NAMALWA (cell line): Measurements from ENCODE around the gene DNAJC22.
"Not testable (repeated sequence)": the region's sequence is repeated elsewhere in the genome, so short reads cannot be mapped to it uniquely, and the experiment has no call there.

ENCODE experiments used
- DNase-seq: peaks from one replicate; pipeline ENCODE4 v3.0.0-alpha.2; 2015; ENCODE audit warnings: low spot score

The DNAJC22 gene

DNA sequence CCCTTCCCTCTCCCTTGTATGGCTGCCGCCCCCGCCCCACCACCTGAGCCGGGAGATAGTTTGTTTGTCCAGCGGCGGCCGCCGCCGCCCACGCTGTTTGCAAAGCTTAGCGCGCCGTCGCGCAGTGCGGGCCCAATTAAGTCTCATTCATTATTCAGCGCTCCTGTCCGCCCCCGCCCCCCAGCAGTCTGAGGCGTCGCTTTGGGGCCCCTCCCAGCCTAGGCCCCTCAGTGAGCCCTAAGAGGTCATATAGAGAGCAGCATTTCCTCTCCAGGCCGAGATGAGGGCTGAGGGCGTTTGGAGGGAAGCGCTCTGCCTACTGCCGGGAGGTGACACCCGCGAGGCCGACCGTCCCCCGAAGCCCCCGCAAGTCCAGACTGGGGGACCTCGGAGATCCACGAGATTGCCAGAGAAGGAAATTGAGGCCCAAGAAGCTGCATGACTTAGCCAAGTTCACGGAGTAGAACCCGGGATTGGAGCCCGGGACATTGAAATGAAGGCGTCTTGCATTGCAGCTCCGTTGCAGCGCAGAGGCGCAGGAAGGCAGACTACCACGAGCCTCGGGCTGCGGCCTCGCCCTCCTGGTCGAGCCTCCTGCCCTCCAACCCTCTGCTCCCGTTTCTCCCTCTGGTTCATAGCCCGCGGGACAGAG is at the start of gene DNAJC22:
Gene DNAJC22, plus strand, starts transcription at position 230 of the 652 bp plus-strand sequence. CDS start 1,985 bp downstream, outside the sequence.
- DNase-seq, result no peak

DNA sequence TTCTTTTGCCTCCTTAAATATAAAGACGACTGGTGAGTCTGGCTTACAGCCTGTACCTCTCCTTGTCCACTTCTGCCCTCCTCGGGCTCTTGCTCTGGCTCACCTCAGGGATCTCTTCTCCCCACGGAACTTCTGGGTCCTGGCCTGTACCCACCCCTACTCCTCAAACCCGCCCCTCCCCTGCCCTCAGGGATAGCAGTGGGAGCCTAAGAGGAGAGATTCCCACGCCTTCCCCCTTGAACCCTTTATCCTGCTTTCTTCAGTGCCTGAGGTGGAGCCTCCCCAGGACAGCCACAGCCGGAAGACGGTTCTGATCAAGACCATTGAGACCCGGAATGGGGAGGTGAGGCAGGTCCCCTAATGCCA is 49.0 kb upstream of the DNAJC22 start:
- no peak for DNase-seq

DNA sequence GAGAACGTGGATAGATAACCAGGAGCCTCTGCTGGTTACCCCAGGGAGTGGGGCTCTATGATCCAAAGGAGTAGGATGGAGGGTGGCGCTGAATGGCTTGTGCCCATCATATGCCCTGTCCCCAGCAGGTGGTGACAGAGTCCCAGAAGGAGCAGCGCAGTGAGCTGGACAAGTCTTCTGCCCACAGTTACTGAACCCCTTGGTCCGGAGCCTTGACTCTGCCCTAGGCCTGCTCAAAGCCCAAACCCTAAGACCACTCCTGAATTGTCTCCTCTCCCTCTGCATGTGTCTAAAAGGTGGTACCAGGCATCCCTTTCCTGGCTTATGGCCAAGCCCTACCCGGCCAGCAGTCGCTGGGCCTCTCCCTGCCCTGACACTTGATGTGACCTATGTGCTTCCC is 48.5 kb upstream of the DNAJC22 start:
- no peak for DNase-seq

- DNase-seq, result no peak
Observed at GRCh38 chr12:49301760-49302159, 44.9 kb upstream of the DNAJC22 start.

DNA sequence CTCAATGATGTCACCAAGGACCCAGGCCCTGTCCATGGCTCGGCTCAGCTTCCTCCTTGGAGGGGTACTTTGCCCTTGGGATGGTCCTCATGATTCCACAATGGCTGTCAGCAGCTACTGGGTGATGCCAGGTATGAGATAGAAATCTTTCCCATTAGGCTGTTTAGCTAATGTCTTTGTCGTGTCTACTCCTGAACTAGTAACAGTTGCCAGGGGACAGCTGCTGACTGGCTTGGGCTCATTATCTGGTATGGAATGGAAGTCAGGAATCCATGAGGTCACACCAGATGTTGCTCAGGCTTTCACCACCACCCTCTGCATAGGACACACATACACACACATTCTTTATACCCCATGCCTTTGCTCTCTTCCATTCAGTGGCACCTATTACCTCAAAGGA is 42.5 kb upstream of the DNAJC22 start:
- DNase-seq, result no peak

GRCh38 chr12:49305762-49306510 is 40.8 kb upstream of the DNAJC22 start:
- no peak for DNase-seq

- DNase-seq, result no peak
Observed at GRCh38 chr12:49309386-49309785, 37.3 kb upstream of the DNAJC22 start.

- not testable (repeated sequence) for DNase-seq
Observed at GRCh38 chr12:49310451-49311000, 36.2 kb upstream of the DNAJC22 start.

- no peak for DNase-seq
Observed at GRCh38 chr12:49314811-49315210, 31.9 kb upstream of the DNAJC22 start.

- not testable (repeated sequence) for DNase-seq
Observed at GRCh38 chr12:49317118-49317517, 29.6 kb upstream of the DNAJC22 start.

DNA sequence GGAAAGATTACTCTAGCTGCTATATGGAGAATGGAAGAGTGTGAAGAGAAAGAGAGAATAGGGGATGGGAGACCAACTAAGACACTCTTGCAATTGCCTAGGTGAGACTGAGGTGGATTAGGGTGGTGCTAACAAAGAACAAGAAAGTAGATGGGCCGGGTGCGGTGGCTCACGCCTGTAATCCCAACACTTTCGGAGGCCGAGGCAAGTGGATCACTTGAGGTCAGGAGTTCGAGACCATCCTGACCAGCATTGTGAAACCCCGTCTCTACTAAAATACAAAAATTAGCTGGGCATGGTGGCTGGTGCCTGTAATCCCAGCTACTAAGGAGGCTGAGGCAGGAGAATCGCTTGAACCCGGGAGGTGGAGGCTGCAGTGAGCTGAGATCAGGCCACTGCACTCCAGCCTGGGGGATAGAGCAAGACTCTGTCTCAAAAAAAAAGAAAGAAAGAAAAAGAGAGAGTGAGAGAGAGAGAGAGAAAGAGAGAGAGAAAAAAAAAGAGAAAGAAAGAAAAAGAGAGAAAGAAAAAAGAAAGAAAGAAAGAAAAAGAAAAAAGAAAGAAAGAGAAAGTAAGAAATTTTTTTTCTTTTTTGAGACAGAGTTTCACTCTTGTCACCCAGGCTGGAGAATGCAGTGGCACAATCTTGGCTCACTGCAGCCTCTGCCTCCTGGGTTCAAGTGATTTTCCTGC is 26.1 kb upstream of the DNAJC22 start:
- not testable (repeated sequence) for DNase-seq

DNA sequence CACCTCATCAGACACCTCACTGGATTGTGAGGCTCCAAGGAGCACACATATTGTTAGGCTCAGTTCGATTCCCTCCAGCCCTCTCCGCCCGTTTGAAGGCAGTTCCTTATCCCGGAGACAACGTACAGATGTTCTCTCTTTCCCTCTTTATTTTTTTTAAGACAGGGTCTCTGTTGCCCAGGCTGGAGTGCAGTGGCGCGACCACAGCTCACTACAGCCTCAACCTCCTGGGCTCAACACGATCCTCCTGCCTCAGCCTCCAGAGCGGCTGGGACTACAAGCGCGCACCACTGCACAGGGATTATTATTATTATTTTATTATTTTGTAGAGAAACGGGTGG is 24.4 kb upstream of the DNAJC22 start:
- no peak for DNase-seq

DNA sequence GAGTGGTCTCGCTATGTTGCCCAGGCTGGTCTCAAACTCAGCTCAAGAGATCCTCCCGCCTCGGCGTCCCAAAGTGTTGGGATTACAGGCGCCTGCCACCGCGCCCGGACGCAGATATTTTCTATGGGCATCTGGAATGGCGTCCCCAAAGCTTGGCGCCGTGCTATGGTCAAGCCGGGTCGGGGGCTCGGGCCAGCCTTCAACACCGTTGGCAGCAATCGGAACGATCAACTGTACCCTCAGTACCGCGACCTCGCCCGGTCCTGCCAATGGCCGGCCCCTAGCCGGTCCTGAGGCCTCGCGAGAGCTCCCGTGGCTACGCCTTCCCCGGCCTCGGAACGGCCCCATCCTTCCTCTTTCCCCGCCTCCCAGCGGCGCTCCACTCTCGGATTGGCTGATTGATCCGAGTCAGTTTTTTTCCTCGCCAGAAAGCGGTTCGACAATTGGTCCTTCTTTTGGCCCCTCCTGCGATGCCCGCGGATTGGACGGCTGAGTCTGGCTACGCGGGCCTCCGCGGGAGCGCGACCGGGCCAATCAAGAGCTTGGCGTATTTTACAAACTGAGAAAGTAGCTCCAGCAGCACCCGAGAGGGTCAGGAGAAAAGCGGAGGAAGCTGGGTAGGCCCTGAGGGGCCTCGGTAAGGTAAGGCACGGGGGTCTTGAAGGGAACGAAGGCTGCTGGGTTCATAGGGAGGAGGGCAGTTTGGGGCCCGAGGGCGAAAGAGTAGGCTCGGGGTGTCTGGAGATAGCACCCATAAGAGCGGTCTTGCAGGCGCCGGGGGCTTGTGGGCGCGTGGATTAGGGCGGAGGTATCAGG is 23.8 kb upstream of the DNAJC22 start, which contains the start of gene TROAP:
Gene TROAP, plus strand, starts transcription at position 548 of the 816 bp plus-strand sequence. CDS start 354 bp downstream, outside the sequence.
- DNase-seq, result peak; percentile 99

GRCh38 chr12:49323524-49324097 is 23.1 kb upstream of the DNAJC22 start:
- no peak for DNase-seq

- no peak for DNase-seq
Observed at GRCh38 chr12:49325606-49326005, 21.1 kb upstream of the DNAJC22 start.

DNA sequence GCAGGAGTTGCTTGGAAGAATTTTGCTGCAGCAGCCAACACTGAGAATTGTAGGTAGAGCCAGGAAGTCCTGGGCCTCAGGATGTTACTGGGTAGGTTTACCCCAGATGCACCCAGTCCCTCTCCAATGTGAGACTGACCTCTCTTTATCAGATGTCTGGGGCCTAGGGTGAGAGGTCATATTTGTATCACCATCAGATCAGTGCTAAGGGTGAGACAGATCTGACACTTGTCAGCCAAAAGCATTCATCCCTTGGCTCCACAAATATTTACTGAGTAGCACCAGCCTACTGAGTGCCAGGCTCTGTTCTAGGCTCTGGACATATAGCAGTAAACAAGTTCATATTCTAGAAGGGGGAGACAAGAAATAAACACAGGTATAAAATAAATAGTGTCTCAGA is 19.3 kb upstream of the DNAJC22 start:
- no peak for DNase-seq

DNA sequence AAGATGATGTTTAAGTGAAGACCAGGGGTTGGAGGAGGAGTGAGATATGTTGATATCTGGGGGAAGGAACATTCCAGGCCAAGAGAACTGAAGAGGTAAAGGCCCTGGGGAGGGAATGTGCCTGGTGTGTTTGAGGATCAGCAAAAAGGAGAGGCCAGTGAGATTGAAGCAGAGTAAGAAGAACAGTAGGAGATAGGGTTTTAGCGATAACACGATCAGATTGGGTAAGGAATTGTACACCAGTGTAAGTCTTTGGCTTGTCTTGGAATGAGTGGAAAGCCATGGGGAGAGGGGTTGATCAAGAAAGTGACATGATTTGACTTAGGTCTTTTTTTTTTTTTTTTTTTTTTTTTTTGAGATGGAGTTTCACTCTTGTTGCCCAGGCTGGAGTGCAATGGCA is 18.8 kb upstream of the DNAJC22 start:
- no peak for DNase-seq

DNA sequence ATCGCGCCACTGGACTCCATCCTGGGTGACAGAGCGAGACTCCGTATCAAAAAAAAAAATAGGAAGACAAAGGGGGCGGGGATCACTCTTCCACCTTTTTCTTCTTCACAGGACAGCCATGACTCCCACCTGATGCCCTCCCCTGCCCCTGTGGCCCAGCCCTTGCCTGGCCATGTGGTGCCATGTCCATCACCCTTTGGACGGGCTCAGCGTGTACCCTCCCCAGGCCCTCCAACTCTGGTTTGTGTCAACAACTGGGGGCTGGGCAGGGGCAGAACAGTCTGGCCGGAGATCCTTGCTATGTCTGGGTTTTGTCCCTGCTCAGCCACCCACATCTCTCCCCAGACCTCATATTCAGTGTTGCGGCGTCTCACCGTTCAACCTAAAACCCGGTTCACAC is 17.9 kb upstream of the DNAJC22 start:
- DNase-seq, result no peak

GRCh38 chr12:49330032-49330619 is 16.6 kb upstream of the DNAJC22 start:
- no peak for DNase-seq

DNA sequence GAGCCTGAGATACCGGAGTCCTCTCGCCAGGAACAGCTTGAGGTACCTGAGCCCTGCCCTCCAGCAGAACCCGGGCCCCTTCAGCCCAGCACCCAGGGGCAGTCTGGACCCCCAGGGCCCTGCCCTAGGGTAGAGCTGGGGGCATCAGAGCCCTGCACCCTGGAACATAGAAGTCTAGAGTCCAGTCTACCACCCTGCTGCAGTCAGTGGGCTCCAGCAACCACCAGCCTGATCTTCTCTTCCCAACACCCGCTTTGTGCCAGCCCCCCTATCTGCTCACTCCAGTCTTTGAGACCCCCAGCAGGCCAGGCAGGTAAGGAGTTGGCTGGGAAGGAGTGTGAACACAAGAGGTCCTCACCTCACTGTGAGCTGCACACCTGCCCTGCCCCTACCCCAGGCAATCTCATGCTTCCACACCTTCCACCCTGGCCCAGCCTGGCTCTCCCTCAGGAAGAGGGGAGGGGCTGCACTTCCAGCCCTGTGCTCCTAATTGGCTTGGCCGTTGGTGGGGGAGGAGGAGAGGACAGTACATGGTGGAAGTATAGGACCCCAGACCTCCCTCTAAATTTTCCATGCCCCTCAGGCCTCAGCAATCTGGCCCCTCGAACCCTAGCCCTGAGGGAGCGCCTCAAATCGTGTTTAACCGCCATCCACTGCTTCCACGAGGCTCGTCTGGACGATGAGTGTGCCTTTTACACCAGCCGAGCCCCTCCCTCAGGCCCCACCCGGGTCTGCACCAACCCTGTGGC is 15.9 kb upstream of the DNAJC22 start:
- no peak for DNase-seq
